Type B pancreatic cell (in vitro differentiated cells): ENCODE results near the gene CSNK2B. TPM values are rescaled to one million over a fixed set of nuclear protein-coding genes. Genes with fewer than 3 reads are reported as not detected.
A peak's percentile ranks its signal among the peaks of the same experiment; 100 is the strongest.

Experiments used
- DNase-seq: peaks from one replicate; pipeline ENCODE4 v3.0.0; 2021; ENCODE audit warnings: mixed read lengths; ENCODE audit not compliant: unreplicated experiment; ENCODE audit errors: extremely low spot score
- H3K27ac Mint-ChIP-seq: 2 replicates; pipeline ENCODE4 v1.8.0; 2021; ENCODE audit warnings: mild to moderate bottlenecking, mixed read lengths
- H3K27me3 Mint-ChIP-seq: 2 replicates; pipeline ENCODE4 v1.8.0; 2021; ENCODE audit warnings: mixed read lengths
- H3K36me3 Mint-ChIP-seq: 2 replicates; pipeline ENCODE4 v1.8.0; 2021; ENCODE audit warnings: mixed read lengths
- H3K4me1 Mint-ChIP-seq: one replicate; pipeline ENCODE4 v1.8.0; 2021; ENCODE audit warnings: mixed read lengths; ENCODE audit not compliant: unreplicated experiment
- H3K4me3 Mint-ChIP-seq: 2 replicates; pipeline ENCODE4 v1.8.0; 2021; ENCODE audit warnings: mild to moderate bottlenecking, mixed read lengths
- H3K9me3 Mint-ChIP-seq: 2 replicates; pipeline ENCODE4 v1.8.0; 2021; ENCODE audit warnings: mixed read lengths
- CTCF ChIP-seq: fragments of 200-600 bp; sonication (generic); conservative IDR thresholded peaks from 2 replicates; pipeline ENCODE4 v1.5.0; 2021; ENCODE audit warnings: antibody characterized with exemption, mild to moderate bottlenecking
- total RNA-seq: library from RNA; stranded (reverse); gene quantifications from 2 replicates; pipeline ENCODE4 v1.2.1, GENCODE V29; 2021; ENCODE audit warnings: low replicate concordance

Gene CSNK2B
- total RNA-seq, 1 donor from 2014 or later, result 175 TPM

GRCh38 chr6:31660381-31661261, 5.3 kb upstream of the CSNK2B start, which contains the start of gene C6orf47:
Gene C6orf47, minus strand, starts transcription at chr6:31660778. Its CDS starts 831 bp downstream, at chr6:31659947.
- Mint-ChIP-seq H3K27me3 (no peaks in the 10 kb centered on the region), H3K9me3 (no peaks in the 10 kb centered on the region), H3K36me3 (peaks cover 27% of the 10 kb centered on the region), H3K27ac (peak within 1 kb of the TSS; percentile 90), H3K4me1 (peaks cover 53% of the 10 kb centered on the region), H3K4me3 (peak within 1 kb of the TSS; percentile 93)
- TF ChIP-seq CTCF, result no peak
- peak; percentile 84 for DNase-seq

GRCh38 chr6:31661262-31662123, 4.4 kb upstream of the CSNK2B start:
- no peaks in the 10 kb centered on the region for H3K27me3 Mint-ChIP-seq
- peaks cover 55% of the 10 kb centered on the region for H3K4me1 Mint-ChIP-seq
- H3K9me3 Mint-ChIP-seq, result no peaks in the 10 kb centered on the region
- no peak for DNase-seq
- no peak for TF ChIP-seq CTCF
- peak overlapping the region; percentile 93 for H3K4me3 Mint-ChIP-seq
- H3K27ac Mint-ChIP-seq, result peak overlapping the region; percentile 89
- H3K36me3 Mint-ChIP-seq, result peaks cover 21% of the 10 kb centered on the region

- no peaks in the 10 kb centered on the region for H3K9me3 Mint-ChIP-seq
- peaks cover 20% of the 10 kb centered on the region for H3K36me3 Mint-ChIP-seq
- H3K27me3 Mint-ChIP-seq, result no peaks in the 10 kb centered on the region
Observed at GRCh38 chr6:31662124-31662723, 3.7 kb upstream of the CSNK2B start.

GRCh38 chr6:31663126-31663960, 2.5 kb upstream of the CSNK2B start:
- Mint-ChIP-seq H3K36me3 (peaks cover 18% of the 10 kb centered on the region), H3K27ac (peak overlapping the region; percentile 99), H3K4me1 (peaks cover 58% of the 10 kb centered on the region), H3K9me3 (no peaks in the 10 kb centered on the region), H3K27me3 (no peaks in the 10 kb centered on the region), H3K4me3 (peak overlapping the region; percentile 99)
- no peak for DNase-seq
- no peak for TF ChIP-seq CTCF

More at GRCh38 chr6:31662124-31662723, 3.7 kb upstream of the CSNK2B start:
- Mint-ChIP-seq H3K4me1 (peaks cover 59% of the 10 kb centered on the region), H3K4me3 (peak overlapping the region; percentile 47), H3K27ac (no peak overlapping the region)
- no peak for TF ChIP-seq CTCF
- no peak for DNase-seq
